Nephron (organoid): ENCODE results near the gene SOWAHB.

Experiments used
- H3K27ac Mint-ChIP-seq, 3 experiments: 2 replicates each; pipeline ENCODE4 v1.8.0; 2020; ENCODE audit warnings: mixed read lengths in 3 of 3, mild to moderate bottlenecking in 2 of 3, moderate library complexity in 1 of 3
- H3K27me3 Mint-ChIP-seq: 2 replicates; pipeline ENCODE4 v1.8.0; 2021; ENCODE audit warnings: low read depth, mild to moderate bottlenecking, moderate library complexity, mixed read lengths
- H3K36me3 Mint-ChIP-seq: 2 replicates; pipeline ENCODE4 v1.8.0; 2020; ENCODE audit warnings: low read depth, mixed read lengths
- H3K4me1 Mint-ChIP-seq: 2 replicates; pipeline ENCODE4 v1.8.0; 2020; ENCODE audit warnings: mixed read lengths
- H3K4me3 Mint-ChIP-seq, 3 experiments: 2 replicates each; pipeline ENCODE4 v1.8.0; 2020; ENCODE audit warnings: mild to moderate bottlenecking in 3 of 3, mixed read lengths in 3 of 3, moderate library complexity in 2 of 3
- H3K9me3 Mint-ChIP-seq: 2 replicates; pipeline ENCODE4 v1.8.0; 2020; ENCODE audit warnings: mixed read lengths
- TF ChIP-seq, protein P1 (sequence below), 3 experiments: fragments of 200-600 bp; sonication (generic); IDR thresholded peaks; one replicate each; pipeline ENCODE4 v1.5.0; 2021; ENCODE audit warnings: antibody characterized with exemption in 3 of 3; ENCODE audit not compliant: unreplicated experiment in 3 of 3

Gene SOWAHB

DNA sequence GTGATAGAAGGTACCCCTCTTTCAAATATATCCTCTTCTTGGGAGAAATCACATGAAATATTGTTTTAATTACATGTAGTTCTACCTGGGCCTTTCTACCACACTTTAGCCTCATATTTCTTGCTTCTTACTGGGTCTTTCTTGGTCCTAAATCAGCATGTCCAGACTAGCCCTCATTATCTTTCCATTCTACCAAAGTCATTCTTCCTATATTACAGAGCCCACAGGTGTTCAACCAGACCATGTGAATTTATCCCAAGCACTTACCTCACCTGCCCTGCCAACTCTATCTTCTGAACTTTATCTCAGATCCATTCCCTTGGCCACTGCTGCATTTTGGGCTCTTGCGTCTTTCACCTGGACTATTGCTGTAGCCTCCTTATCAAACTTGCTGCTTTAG, 11.8 kb upstream of the SOWAHB start:
- TF ChIP-seq, protein P1, sequence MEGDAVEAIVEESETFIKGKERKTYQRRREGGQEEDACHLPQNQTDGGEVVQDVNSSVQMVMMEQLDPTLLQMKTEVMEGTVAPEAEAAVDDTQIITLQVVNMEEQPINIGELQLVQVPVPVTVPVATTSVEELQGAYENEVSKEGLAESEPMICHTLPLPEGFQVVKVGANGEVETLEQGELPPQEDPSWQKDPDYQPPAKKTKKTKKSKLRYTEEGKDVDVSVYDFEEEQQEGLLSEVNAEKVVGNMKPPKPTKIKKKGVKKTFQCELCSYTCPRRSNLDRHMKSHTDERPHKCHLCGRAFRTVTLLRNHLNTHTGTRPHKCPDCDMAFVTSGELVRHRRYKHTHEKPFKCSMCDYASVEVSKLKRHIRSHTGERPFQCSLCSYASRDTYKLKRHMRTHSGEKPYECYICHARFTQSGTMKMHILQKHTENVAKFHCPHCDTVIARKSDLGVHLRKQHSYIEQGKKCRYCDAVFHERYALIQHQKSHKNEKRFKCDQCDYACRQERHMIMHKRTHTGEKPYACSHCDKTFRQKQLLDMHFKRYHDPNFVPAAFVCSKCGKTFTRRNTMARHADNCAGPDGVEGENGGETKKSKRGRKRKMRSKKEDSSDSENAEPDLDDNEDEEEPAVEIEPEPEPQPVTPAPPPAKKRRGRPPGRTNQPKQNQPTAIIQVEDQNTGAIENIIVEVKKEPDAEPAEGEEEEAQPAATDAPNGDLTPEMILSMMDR (IDR thresholded peaks at IDR 0.05; ENCODE audit: unreplicated experiment in 3 of 3) = no peak
- peaks cover 18% of the 10 kb centered on the region for H3K9me3 Mint-ChIP-seq
- peaks cover 38% of the 10 kb centered on the region for H3K36me3 Mint-ChIP-seq
- H3K27me3 Mint-ChIP-seq = no peaks in the 10 kb centered on the region
- H3K27ac Mint-ChIP-seq = no peak overlapping the region
- H3K4me3 Mint-ChIP-seq = no peak overlapping the region
- no peaks in the 10 kb centered on the region for H3K4me1 Mint-ChIP-seq

DNA sequence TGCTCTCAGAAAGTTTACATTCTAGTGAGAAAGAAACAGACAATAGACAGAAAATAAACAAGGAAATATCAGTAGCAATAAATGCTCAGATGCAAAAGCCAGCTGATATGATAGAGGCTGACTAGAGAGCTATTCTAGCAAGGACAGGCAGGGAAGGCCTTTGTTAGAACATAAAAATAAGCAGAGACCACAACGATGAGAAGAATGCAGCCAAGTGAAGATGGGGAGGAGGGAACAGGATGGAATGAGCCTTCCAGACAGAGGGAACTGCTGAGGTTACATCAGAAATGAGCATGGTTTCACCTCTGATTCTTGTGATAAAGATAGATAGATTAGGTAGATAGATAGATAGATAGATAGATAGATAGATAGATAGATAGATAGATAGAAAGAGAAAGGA, 7.6 kb upstream of the SOWAHB start:
- TF ChIP-seq, protein P1 (IDR thresholded peaks at IDR 0.05; ENCODE audit: unreplicated experiment in 3 of 3) = no peak
- no peak overlapping the region for H3K4me3 Mint-ChIP-seq
- peaks cover 34% of the 10 kb centered on the region for H3K36me3 Mint-ChIP-seq
- H3K4me1 Mint-ChIP-seq = no peaks in the 10 kb centered on the region
- H3K27ac Mint-ChIP-seq = no peak overlapping the region
- H3K27me3 Mint-ChIP-seq = no peaks in the 10 kb centered on the region
- peaks cover 15% of the 10 kb centered on the region for H3K9me3 Mint-ChIP-seq

DNA sequence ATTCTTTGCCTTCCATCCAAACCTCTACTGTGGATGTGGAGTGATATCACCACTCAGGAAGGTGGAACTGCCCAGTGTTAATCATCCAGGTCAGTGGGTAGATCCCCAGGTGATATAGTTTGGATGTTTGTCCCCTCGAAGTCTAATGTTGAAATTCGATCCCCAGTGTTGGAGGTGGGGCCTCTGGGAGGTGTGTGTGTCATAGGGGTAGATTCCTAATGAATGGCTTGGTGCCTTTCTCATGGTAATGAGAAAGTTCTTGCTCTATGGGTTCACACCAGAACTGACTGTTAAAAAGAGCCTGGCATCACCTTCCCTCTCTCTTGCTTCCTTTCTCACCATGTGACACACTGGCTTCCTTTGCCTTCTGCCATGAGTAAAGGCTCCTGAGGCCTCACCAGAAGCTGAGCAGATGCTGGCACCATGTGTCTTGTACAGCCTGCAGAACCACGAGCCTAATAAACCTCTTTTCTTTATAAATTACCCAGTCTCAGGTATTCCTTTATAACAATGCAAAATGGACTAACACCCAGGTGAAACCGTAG, 6.8 kb upstream of the SOWAHB start:
- no peak overlapping the region for H3K4me3 Mint-ChIP-seq
- H3K27ac Mint-ChIP-seq = no peak overlapping the region
- peaks cover 32% of the 10 kb centered on the region for H3K36me3 Mint-ChIP-seq
- H3K27me3 Mint-ChIP-seq = peaks cover 8% of the 10 kb centered on the region
- TF ChIP-seq, protein P1 (IDR thresholded peaks at IDR 0.05; ENCODE audit: unreplicated experiment in 3 of 3) = no peak
- no peaks in the 10 kb centered on the region for H3K4me1 Mint-ChIP-seq
- peaks cover 12% of the 10 kb centered on the region for H3K9me3 Mint-ChIP-seq

DNA sequence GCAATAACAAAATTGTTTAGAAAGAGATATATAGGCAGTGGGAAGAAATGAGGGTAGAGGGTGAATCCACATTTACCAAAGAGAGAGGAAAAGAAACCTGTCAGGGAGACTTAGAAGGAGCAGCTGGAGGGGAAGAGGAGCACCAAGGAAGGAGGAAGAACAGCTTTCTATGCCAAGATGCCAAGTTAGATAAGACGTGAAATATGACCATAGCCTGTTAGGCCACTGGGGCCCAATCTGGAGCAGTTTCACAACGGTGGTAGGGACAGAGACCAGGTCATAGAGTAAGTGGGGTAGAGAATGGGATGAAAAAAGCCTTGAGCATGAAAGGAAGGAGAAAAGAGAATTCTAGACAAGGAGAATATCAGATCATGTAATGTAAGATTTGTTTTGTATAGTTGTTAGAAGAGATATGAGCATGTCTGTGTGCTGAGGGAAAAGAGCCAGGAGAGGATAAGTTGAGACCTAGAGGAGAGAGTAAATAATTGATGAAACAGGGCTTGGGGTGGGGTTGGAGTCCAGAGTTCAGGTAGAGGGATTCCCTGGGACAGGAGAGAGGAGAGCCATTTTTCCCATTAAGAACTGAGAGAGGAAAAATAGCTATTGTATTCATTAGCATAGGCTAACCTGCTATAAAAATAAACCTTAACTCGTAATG, 4.4 kb upstream of the SOWAHB start:
- TF ChIP-seq, protein P1 (IDR thresholded peaks at IDR 0.05; ENCODE audit: unreplicated experiment in 3 of 3) = no peak
- H3K4me3 Mint-ChIP-seq = no peak overlapping the region
- H3K36me3 Mint-ChIP-seq = peaks cover 13% of the 10 kb centered on the region
- H3K27ac Mint-ChIP-seq = no peak overlapping the region
- H3K27me3 Mint-ChIP-seq = peaks cover 23% of the 10 kb centered on the region
- H3K9me3 Mint-ChIP-seq = peaks cover 7% of the 10 kb centered on the region
- peaks cover 11% of the 10 kb centered on the region for H3K4me1 Mint-ChIP-seq

DNA sequence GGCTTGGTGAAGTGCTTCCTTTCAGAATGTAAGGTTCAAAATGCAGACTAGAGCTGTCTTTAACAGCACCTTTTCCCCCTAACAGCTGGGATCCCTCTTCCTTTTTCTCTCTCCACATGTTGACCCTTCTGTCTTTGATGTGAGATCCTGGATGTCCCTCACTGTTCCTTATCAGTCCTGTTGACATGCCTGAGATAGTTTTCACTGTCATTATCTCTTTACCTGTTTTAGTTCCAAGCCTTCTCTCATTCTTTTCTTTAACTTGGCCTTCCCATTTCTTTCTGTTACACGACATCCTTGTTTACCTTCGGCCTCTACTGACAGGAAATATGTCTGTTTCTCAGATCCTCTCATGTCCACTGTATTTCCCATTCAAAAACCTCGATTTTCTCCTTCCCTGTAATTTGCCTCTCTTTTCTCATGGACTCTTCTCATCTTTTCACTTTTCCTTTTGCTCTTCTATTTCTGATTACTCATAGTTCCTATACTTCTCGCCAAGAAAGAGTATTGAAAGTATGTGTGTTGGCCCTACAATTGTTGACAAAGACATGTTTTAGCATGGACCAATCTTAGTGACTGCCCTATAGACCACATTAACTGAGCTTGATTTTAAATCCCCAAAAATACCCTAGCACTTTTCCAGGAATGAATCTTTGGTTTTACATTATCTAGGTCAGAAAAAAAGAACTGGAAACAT, 1.2 kb upstream of the SOWAHB start:
- no peaks in the 10 kb centered on the region for H3K36me3 Mint-ChIP-seq
- peaks cover 45% of the 10 kb centered on the region for H3K27me3 Mint-ChIP-seq
- H3K4me3 Mint-ChIP-seq = peak overlapping the region; percentile 64 to 65 (median 65)
- H3K4me1 Mint-ChIP-seq = peaks cover 19% of the 10 kb centered on the region
- TF ChIP-seq, protein P1 (IDR thresholded peaks at IDR 0.05; ENCODE audit: unreplicated experiment in 3 of 3) = no peak
- peak overlapping the region in 2 of 3 experiments; percentile 10 to 48 for H3K27ac Mint-ChIP-seq
- H3K9me3 Mint-ChIP-seq = no peaks in the 10 kb centered on the region
